ENCODE data around the gene RTN4. TPM values are rescaled to one million over a fixed set of nuclear protein-coding genes. Genes with fewer than 3 reads are reported as not detected.
A peak's percentile ranks its signal among the peaks of the same experiment; 100 is the strongest.

The RTN4 gene
- total RNA-seq, 1 donor from 2014 or later: 83.0 TPM

- peaks cover 17% of the 10 kb centered on the region for H3K4me1 Mint-ChIP-seq (ENCODE audit: low read depth)
- no peak for DNase-seq (ENCODE audit: low spot score)
- H3K4me3 Mint-ChIP-seq: no peak overlapping the region
- peaks cover 7% of the 10 kb centered on the region for H3K36me3 Mint-ChIP-seq (ENCODE audit: low read depth)
- no peaks in the 10 kb centered on the region for H3K9me3 Mint-ChIP-seq
- H3K27me3 Mint-ChIP-seq (ENCODE audit: insufficient read depth): no peaks in the 10 kb centered on the region
- no peak overlapping the region for H3K27ac Mint-ChIP-seq
- intact Hi-C loops (cut with micrococcal nuclease): no loop called here
Observed at GRCh38 chr2:55022476-55022875, 27.8 kb downstream of the RTN4 start.

- no peak for DNase-seq (ENCODE audit: low spot score)
- Mint-ChIP-seq H3K36me3 (ENCODE audit: low read depth) (peaks cover 7% of the 10 kb centered on the region), H3K4me1 (ENCODE audit: low read depth) (peaks cover 17% of the 10 kb centered on the region), H3K27me3 (ENCODE audit: insufficient read depth) (no peaks in the 10 kb centered on the region), H3K4me3 (no peak overlapping the region), H3K27ac (no peak overlapping the region), H3K9me3 (no peaks in the 10 kb centered on the region)
- intact Hi-C loops (cut with micrococcal nuclease): loop anchor here (10.0 kb wide), 2 partner anchors 215 to 295 kb away; partner anchors contain the start of genes CLHC1, EML6 and RPS27A
Observed at GRCh38 chr2:55019526-55020258, 30.6 kb downstream of the RTN4 start.

- Mint-ChIP-seq H3K4me1 (ENCODE audit: low read depth) (peaks cover 17% of the 10 kb centered on the region), H3K36me3 (ENCODE audit: low read depth) (peaks cover 7% of the 10 kb centered on the region), H3K27ac (no peak overlapping the region), H3K9me3 (no peaks in the 10 kb centered on the region), H3K27me3 (ENCODE audit: insufficient read depth) (no peaks in the 10 kb centered on the region), H3K4me3 (no peak overlapping the region)
- no peak for DNase-seq (ENCODE audit: low spot score)
- intact Hi-C loops (cut with micrococcal nuclease): loop anchor here (10.0 kb wide), 2 partner anchors 216 to 294 kb away; partner anchors contain the start of genes CLHC1, EML6 and RPS27A
Observed at GRCh38 chr2:55018619-55019018, 31.6 kb downstream of the RTN4 start.

DNA sequence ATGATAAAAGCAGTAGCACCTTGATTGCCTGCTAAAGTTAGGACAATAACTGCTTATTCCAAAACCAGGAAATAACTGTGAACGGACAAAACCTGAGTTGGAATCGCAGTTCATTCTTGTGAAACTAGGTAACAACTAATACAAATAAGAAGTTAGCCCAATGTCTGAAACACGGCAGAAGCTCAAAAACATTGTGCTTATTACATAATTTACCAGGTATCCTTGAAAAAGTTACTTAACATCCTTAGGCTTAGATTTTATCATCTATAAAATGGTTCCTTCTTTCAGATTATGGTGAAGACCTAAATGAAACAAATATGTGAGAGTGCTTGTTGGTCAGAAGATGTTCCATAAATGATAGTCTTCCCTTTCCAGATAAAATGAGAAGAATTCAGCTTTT, 32.4 kb downstream of the RTN4 start:
- H3K4me1 Mint-ChIP-seq (ENCODE audit: low read depth): peaks cover 17% of the 10 kb centered on the region
- H3K9me3 Mint-ChIP-seq: no peaks in the 10 kb centered on the region
- H3K4me3 Mint-ChIP-seq: no peak overlapping the region
- peaks cover 7% of the 10 kb centered on the region for H3K36me3 Mint-ChIP-seq (ENCODE audit: low read depth)
- DNase-seq (ENCODE audit: low spot score): no peak
- H3K27me3 Mint-ChIP-seq (ENCODE audit: insufficient read depth): no peaks in the 10 kb centered on the region
- no peak overlapping the region for H3K27ac Mint-ChIP-seq
- intact Hi-C loops (cut with micrococcal nuclease): loop anchor here (10.0 kb wide), 2 partner anchors 217 to 293 kb away; partner anchors contain the start of genes CLHC1, EML6 and RPS27A

DNA sequence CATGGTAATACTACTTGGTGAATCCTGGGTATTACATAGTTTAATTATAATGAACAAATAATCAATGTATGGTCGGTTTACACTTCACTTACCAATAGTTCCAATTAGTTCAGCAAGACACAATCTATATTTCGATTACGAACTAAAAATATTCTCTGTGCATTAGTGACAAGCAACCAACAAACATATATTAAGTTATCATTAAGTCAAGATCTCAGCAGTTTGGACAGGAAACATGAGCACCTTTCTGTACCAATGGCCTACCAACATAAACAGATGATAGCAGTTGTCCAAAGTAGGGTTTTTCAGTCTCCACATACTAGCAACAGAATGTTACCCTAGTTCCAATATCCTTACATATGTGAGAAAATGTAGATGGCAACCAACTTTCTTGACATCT, 32.8 kb downstream of the RTN4 start:
- no peak for DNase-seq (ENCODE audit: low spot score)
- no peak overlapping the region for H3K27ac Mint-ChIP-seq
- H3K4me3 Mint-ChIP-seq: no peak overlapping the region
- peaks cover 7% of the 10 kb centered on the region for H3K36me3 Mint-ChIP-seq (ENCODE audit: low read depth)
- H3K4me1 Mint-ChIP-seq (ENCODE audit: low read depth): peaks cover 17% of the 10 kb centered on the region
- H3K27me3 Mint-ChIP-seq (ENCODE audit: insufficient read depth): no peaks in the 10 kb centered on the region
- intact Hi-C loops (cut with micrococcal nuclease): loop anchor here (10.0 kb wide), 2 partner anchors 217 to 293 kb away; partner anchors contain the start of genes CLHC1, EML6 and RPS27A
- no peaks in the 10 kb centered on the region for H3K9me3 Mint-ChIP-seq

DNA sequence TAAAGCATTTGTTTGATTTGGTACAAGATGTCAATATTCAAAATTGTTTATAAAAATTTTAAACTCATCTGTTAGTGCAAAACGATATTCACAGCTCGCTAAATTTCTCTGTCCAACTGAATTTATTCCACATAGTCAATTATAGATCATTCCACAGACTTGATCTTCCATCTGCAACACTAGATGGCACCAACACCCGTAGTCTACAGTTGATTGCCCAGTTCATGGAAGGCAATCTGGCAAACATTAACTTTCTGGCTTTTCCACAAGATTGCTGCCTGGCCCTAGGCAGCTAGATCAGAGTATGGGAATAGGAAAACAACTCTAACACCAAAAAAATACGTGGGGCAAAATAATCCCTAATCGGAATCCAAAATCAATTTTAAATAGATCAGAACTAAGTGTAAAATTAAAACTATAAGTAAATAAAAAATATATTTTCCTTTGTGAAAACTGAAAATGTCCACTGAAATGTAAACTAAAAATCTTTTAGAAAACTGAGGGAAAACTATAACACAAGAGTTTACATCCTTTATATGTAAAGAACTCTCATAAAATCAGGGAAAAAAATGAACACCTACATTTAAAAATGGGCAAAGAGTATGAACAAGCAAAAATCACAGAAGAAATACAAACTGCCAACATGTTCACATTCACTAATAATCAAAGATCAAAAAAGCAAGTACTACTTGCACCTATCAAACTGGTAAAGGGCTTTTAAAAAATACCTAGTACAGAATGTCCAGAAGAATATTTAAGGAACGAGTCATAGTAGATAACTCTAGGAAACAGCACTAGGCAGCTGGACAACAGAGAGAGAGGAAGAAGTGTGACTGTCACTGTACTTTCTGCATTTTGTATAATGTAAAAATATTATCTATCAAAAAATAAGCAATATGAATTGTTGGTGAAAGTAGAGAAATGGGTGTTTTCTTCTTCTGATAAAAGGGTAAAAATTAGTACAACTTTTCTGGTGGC, 35.0 kb downstream of the RTN4 start:
- H3K4me3 Mint-ChIP-seq: no peak overlapping the region
- DNase-seq (ENCODE audit: low spot score): no peak
- intact Hi-C loops (cut with micrococcal nuclease): loop anchor here (1.0 to 10.0 kb wide), 6 partner anchors 34 to 417 kb away; partner anchors contain the start of genes CLHC1, EML6 and RPS27A
- no peaks in the 10 kb centered on the region for H3K9me3 Mint-ChIP-seq
- no peaks in the 10 kb centered on the region for H3K27me3 Mint-ChIP-seq (ENCODE audit: insufficient read depth)
- H3K36me3 Mint-ChIP-seq (ENCODE audit: low read depth): peaks cover 7% of the 10 kb centered on the region
- H3K4me1 Mint-ChIP-seq (ENCODE audit: low read depth): peaks cover 22% of the 10 kb centered on the region
- no peak overlapping the region for H3K27ac Mint-ChIP-seq

GRCh38 chr2:55013936-55014335, 36.3 kb downstream of the RTN4 start:
- Mint-ChIP-seq H3K27me3 (ENCODE audit: insufficient read depth) (no peaks in the 10 kb centered on the region), H3K4me3 (no peak overlapping the region), H3K4me1 (ENCODE audit: low read depth) (peaks cover 21% of the 10 kb centered on the region), H3K9me3 (no peaks in the 10 kb centered on the region), H3K36me3 (ENCODE audit: low read depth) (peaks cover 4% of the 10 kb centered on the region), H3K27ac (no peak overlapping the region)
- DNase-seq (ENCODE audit: low spot score): no peak
- intact Hi-C loops (cut with micrococcal nuclease): loop anchor here (5.0 to 10.0 kb wide), 3 partner anchors 221 to 418 kb away; partner anchors contain the start of genes CLHC1, EML6 and RPS27A

- no peak for DNase-seq (ENCODE audit: low spot score)
- Mint-ChIP-seq H3K9me3 (no peaks in the 10 kb centered on the region), H3K27me3 (ENCODE audit: insufficient read depth) (no peaks in the 10 kb centered on the region), H3K4me1 (ENCODE audit: low read depth) (peaks cover 22% of the 10 kb centered on the region), H3K4me3 (no peak overlapping the region), H3K27ac (no peak overlapping the region), H3K36me3 (ENCODE audit: low read depth) (peaks cover 4% of the 10 kb centered on the region)
- intact Hi-C loops (cut with micrococcal nuclease): loop anchor here (5.0 to 10.0 kb wide), 3 partner anchors 222 to 419 kb away; partner anchors contain the start of genes CLHC1, EML6 and RPS27A
Observed at GRCh38 chr2:55012672-55013484, 37.4 kb downstream of the RTN4 start.

DNA sequence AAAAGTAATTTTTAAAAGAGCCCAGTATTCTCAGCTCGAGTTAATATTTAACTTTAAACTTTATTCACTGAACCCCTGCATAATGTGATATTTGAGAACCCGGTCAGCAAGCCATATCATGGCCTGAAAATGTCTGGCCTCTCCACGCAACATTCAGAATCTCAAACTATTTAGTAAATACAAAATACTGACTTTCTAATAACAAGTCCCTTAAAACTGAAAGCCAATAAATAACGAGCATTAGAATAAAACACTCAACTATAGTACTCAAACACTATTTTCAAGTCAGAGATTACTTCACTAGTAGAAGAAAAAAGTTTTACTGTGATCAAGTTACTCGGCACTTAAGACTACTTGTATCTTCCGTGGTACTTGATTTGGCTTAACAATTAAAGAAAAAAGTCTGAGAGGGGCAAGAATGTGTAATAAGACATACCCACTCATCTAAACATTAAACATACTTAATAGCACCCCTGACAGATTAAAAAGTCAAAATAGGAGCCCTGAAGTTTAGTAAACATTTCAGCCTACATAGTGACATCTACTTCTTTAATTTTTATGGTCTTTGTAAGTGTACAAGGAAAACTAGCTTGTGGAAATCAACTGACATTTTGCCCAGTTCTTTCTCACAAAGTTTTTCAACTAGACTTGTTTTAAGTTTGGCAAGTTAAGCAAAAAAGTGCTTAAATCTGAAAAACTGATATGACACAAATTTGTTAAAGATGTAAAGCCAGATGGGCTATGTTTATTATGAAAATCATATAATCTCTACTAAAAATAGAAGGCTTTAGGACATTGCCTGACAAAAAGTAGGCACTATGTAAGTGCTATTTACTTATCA, 38.2 kb downstream of the RTN4 start:
- Mint-ChIP-seq H3K27me3 (ENCODE audit: insufficient read depth) (no peaks in the 10 kb centered on the region), H3K36me3 (ENCODE audit: low read depth) (peaks cover 4% of the 10 kb centered on the region), H3K4me3 (no peak overlapping the region), H3K9me3 (no peaks in the 10 kb centered on the region), H3K4me1 (ENCODE audit: low read depth) (peaks cover 30% of the 10 kb centered on the region), H3K27ac (no peak overlapping the region)
- DNase-seq (ENCODE audit: low spot score): no peak
- intact Hi-C loops (cut with micrococcal nuclease): loop anchor here (5.0 to 10.0 kb wide), 3 partner anchors 223 to 420 kb away; partner anchors contain the start of genes CLHC1, EML6 and RPS27A

DNA sequence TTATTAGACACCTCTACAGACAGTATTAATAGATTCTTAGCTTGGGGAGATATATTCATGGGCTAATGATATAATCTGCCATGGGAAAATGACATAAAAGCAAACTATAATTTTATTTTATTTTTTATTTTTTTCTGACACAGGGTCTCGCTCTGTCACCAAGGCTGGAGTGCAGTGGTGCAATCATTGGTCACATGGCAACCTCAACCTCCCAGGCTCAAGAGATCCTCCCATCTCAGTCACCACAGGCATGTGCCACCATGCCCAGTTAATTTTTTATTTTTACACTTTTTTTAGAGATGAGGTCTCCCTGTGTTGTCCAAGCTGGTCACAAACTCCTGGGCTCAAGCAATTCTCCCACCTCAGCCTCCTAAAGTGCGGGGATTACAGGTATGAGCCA, 39.3 kb downstream of the RTN4 start:
- peaks cover 4% of the 10 kb centered on the region for H3K36me3 Mint-ChIP-seq (ENCODE audit: low read depth)
- no peak for DNase-seq (ENCODE audit: low spot score)
- intact Hi-C loops (cut with micrococcal nuclease): loop anchor here (5.0 to 10.0 kb wide), 3 partner anchors 224 to 421 kb away; partner anchors contain the start of genes CLHC1, EML6 and RPS27A
- H3K27ac Mint-ChIP-seq: no peak overlapping the region
- no peak overlapping the region for H3K4me3 Mint-ChIP-seq
- peaks cover 42% of the 10 kb centered on the region for H3K4me1 Mint-ChIP-seq (ENCODE audit: low read depth)
- no peaks in the 10 kb centered on the region for H3K9me3 Mint-ChIP-seq
- no peaks in the 10 kb centered on the region for H3K27me3 Mint-ChIP-seq (ENCODE audit: insufficient read depth)

- Mint-ChIP-seq H3K27me3 (ENCODE audit: insufficient read depth) (no peaks in the 10 kb centered on the region), H3K9me3 (no peaks in the 10 kb centered on the region), H3K36me3 (ENCODE audit: low read depth) (peaks cover 2% of the 10 kb centered on the region), H3K4me3 (peak overlapping the region; percentile 83), H3K27ac (peak overlapping the region; percentile 35), H3K4me1 (ENCODE audit: low read depth) (peaks cover 42% of the 10 kb centered on the region)
- intact Hi-C loops (cut with micrococcal nuclease): loop anchor here (5.0 to 10.0 kb wide), 3 partner anchors 225 to 422 kb away; partner anchors contain the start of genes CLHC1, EML6 and RPS27A
- DNase-seq (ENCODE audit: low spot score): peak; percentile 20
Observed at GRCh38 chr2:55010149-55010591, 40.1 kb downstream of the RTN4 start.
